Measurements from ENCODE around the gene RAB14. TPM values are rescaled to one million over a fixed set of nuclear protein-coding genes. Genes with fewer than 3 reads are reported as not detected.
A peak's percentile ranks its signal among the peaks of the same experiment; 100 is the strongest.

RAB14 gene
- total RNA-seq, 3 donors from 2014 or later (not counting 1 experiment from before 2014, with no cell fraction given): 46.2 to 67.6 (median 57.3) TPM

DNA sequence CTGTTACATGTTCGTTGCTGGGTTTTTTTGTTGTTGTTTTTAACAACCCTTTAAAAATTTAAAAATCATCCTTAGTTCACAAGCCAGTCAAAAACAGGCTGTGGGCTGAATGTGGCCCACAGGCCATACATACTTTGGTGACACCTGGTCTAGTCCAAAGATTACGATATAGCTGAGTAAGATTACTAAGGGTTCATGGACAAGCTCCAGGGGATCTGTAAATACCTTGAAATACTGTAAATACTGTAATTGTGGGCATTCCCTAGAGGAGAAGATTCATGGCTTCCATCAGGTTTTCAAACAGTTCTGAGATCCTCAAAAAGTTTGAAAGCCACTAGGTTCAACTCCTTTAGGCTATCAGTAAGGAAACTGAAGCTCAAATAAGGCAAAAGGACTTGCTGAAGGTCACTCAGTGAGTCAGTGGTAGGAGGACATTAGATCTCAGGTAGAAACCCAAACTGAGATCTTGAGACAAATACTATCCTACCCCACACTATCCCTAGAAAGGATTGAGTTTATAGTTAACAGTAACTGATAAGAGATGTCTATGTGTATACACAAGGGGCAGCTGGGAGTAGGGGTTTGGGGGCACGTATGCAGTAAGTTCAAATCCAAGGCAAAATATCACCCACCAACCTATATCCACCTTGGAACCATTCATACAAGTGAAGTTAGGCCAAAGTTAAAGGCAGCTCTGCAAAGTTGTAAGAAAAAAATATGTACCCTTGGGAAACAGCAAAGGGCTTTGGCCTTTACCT, 17.8 kb downstream of the RAB14 start:
- WGBS (ENCODE audit: insufficient coverage): 92% methylated on average over 1 of the region's 3 CpGs
- Histone ChIP-seq H3K4me1 (ENCODE audit: control insufficient read depth, insufficient read depth, low read length) (peaks cover 5% of the 10 kb centered on the region), H3K4me3 (ENCODE audit: low read length) (no peak overlapping the region), H3K27me3 (ENCODE audit: control insufficient read depth, insufficient read depth, low read length) (no peaks in the 10 kb centered on the region), H3K27ac (ENCODE audit: low read length) (no peak overlapping the region), H3K36me3 (ENCODE audit: control insufficient read depth, insufficient read depth, low read length) (peaks cover 40% of the 10 kb centered on the region), H3K9me3 (ENCODE audit: control insufficient read depth, insufficient read depth, low read length) (no peaks in the 10 kb centered on the region)
- Mint-ChIP-seq H3K4me1 (peaks cover 65 to 80% of the 10 kb centered on the region in 2 donors), H3K36me3 (peaks cover 7% of the 10 kb centered on the region), H3K27me3 (ENCODE audit: low read depth in 2 of 2) (no peaks in the 10 kb centered on the region), H3K4me3 (no peak overlapping the region), H3K27ac (peak overlapping the region; percentile 73 to 88), H3K9me3 (no peaks in the 10 kb centered on the region)
- intact Hi-C loops (cut with micrococcal nuclease): no loop called here
- DNase-seq: no peak
- TF ChIP-seq, protein P1, sequence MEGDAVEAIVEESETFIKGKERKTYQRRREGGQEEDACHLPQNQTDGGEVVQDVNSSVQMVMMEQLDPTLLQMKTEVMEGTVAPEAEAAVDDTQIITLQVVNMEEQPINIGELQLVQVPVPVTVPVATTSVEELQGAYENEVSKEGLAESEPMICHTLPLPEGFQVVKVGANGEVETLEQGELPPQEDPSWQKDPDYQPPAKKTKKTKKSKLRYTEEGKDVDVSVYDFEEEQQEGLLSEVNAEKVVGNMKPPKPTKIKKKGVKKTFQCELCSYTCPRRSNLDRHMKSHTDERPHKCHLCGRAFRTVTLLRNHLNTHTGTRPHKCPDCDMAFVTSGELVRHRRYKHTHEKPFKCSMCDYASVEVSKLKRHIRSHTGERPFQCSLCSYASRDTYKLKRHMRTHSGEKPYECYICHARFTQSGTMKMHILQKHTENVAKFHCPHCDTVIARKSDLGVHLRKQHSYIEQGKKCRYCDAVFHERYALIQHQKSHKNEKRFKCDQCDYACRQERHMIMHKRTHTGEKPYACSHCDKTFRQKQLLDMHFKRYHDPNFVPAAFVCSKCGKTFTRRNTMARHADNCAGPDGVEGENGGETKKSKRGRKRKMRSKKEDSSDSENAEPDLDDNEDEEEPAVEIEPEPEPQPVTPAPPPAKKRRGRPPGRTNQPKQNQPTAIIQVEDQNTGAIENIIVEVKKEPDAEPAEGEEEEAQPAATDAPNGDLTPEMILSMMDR (IDR thresholded peaks at IDR 0.05): no peak
- ATAC-seq: no peak

DNA sequence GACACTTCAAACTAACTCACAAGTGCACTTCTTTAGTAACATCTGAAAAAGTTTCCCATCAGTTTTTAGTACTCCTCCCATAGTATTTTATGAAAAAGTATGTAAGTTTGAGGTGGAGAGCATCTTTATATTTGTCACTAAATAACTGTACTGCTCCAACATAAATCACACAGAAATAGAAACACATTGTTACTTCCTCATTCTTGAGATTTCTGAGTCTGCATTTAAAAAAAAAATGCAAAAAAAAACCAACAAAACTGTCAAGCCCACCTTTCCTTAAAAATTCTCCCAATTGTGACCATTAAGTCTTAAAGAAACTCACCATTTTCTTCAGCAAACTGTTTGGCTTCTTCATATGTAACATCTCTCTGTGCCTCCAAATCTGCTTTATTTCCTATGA, 18.7 kb downstream of the RAB14 start:
- Histone ChIP-seq H3K27me3 (ENCODE audit: control insufficient read depth, insufficient read depth, low read length) (no peaks in the 10 kb centered on the region), H3K9me3 (ENCODE audit: control insufficient read depth, insufficient read depth, low read length) (no peaks in the 10 kb centered on the region), H3K4me3 (ENCODE audit: low read length) (no peak overlapping the region), H3K36me3 (ENCODE audit: control insufficient read depth, insufficient read depth, low read length) (peaks cover 47% of the 10 kb centered on the region), H3K27ac (ENCODE audit: low read length) (no peak overlapping the region), H3K4me1 (ENCODE audit: control insufficient read depth, insufficient read depth, low read length) (peaks cover 5% of the 10 kb centered on the region)
- Mint-ChIP-seq H3K27me3 (ENCODE audit: low read depth in 2 of 2) (no peaks in the 10 kb centered on the region), H3K36me3 (peaks cover 7% of the 10 kb centered on the region), H3K9me3 (no peaks in the 10 kb centered on the region), H3K27ac (peak overlapping the region; percentile 73 to 88), H3K4me3 (no peak overlapping the region), H3K4me1 (peaks cover 61 to 79% of the 10 kb centered on the region in 2 donors)
- ATAC-seq (no peak), DNase-seq (no peak)
- TF ChIP-seq, protein P1 (IDR thresholded peaks at IDR 0.05): no peak
- intact Hi-C loops (cut with micrococcal nuclease): no loop called here

DNA sequence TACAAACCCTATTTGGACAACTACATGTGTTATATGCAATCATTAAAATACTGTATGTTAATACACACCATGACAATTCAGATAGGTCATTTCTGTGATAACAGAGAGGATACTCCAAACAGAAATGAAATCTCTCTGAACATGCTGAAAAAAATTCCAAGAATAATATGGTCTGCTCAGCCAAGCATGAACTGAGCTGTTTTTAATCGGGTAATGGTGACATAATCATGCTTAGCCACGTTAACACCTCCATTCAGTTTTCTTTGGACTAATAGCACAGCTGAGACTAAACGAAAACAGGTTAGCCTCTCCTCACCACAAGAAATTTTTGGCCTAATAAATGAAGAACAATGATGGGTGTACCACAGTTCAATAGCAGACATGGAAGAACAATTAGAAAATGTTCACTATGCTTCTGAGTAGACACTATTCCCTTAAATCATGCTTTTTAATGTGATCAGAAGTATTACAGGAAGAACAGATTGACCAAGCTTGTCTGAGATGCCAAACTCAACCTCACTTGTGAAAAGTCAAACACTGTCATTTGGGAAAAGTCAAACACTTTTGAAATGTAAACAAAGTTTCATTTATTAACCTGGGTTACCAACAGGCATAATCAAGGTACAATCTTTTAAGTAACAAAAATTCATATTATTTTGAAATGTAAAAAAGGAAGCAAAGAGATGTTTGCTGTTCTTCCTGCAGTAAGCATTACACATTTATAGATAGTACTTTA, 19.4 kb downstream of the RAB14 start:
- Histone ChIP-seq H3K36me3 (ENCODE audit: control insufficient read depth, insufficient read depth, low read length) (peaks cover 50% of the 10 kb centered on the region), H3K27ac (ENCODE audit: low read length) (no peak overlapping the region), H3K4me1 (ENCODE audit: control insufficient read depth, insufficient read depth, low read length) (peaks cover 5% of the 10 kb centered on the region), H3K4me3 (ENCODE audit: low read length) (no peak overlapping the region), H3K27me3 (ENCODE audit: control insufficient read depth, insufficient read depth, low read length) (no peaks in the 10 kb centered on the region), H3K9me3 (ENCODE audit: control insufficient read depth, insufficient read depth, low read length) (no peaks in the 10 kb centered on the region)
- peak overlapping the region; percentile 75 to 88 for H3K27ac Mint-ChIP-seq
- DNase-seq: no peak
- WGBS (ENCODE audit: insufficient coverage): 93% methylated on average over 3 of the region's 3 CpGs
- no peak for ATAC-seq
- TF ChIP-seq, protein P1 (IDR thresholded peaks at IDR 0.05): no peak
- intact Hi-C loops (cut with micrococcal nuclease): no loop called here
- no peak overlapping the region for H3K4me3 Mint-ChIP-seq
- H3K36me3 Mint-ChIP-seq: peaks cover 7% of the 10 kb centered on the region
- H3K9me3 Mint-ChIP-seq: no peaks in the 10 kb centered on the region
- H3K4me1 Mint-ChIP-seq: peaks cover 54 to 72% of the 10 kb centered on the region in 2 donors
- H3K27me3 Mint-ChIP-seq (ENCODE audit: low read depth in 2 of 2): no peaks in the 10 kb centered on the region
